ENCODE measurements around the gene TTLL3.

The TTLL3 gene

GRCh38 chr3:9831253-9831652 is 21.2 kb downstream of the TTLL3 start:
- no peak overlapping the region for H3K4me3 ChIP-seq (ENCODE audit: low read depth, low read length)
- TF ChIP-seq MAX (IDR thresholded peaks at IDR 0.05; ENCODE audit: low read depth, low read length) (no peak), CTCF (IDR thresholded peaks at IDR 0.05; ENCODE audit: low read depth, low read length) (no peak)
- no peak for DNase-seq (ENCODE audit: low read depth)

GRCh38 chr3:9833078-9833477 is 23.0 kb downstream of the TTLL3 start:
- DNase-seq (ENCODE audit: low read depth): no peak
- no peak overlapping the region for H3K4me3 ChIP-seq (ENCODE audit: low read depth, low read length)
- TF ChIP-seq MAX (IDR thresholded peaks at IDR 0.05; ENCODE audit: low read depth, low read length): no peak

- no peak for DNase-seq (ENCODE audit: low read depth)
- H3K4me3 ChIP-seq (ENCODE audit: low read depth, low read length): no peak overlapping the region
- TF ChIP-seq MAX (IDR thresholded peaks at IDR 0.05; ENCODE audit: low read depth, low read length): no peak
- no peak for TF ChIP-seq MYC (IDR thresholded peaks at IDR 0.05; ENCODE audit: low read depth, low read length)
- TF ChIP-seq POLR2A (IDR thresholded peaks at IDR 0.05; ENCODE audit: extremely low read depth, insufficient read length): no peak
- TF ChIP-seq CTCF (IDR thresholded peaks at IDR 0.05; ENCODE audit: low read depth, low read length): no peak
Measured at GRCh38 chr3:9834520-9835380, 24.7 kb downstream of the TTLL3 start.

GRCh38 chr3:9837701-9838582 is 27.9 kb downstream of the TTLL3 start:
- DNase-seq (ENCODE audit: low read depth): peak; percentile 69

GRCh38 chr3:9838856-9839255 is 28.8 kb downstream of the TTLL3 start:
- DNase-seq (ENCODE audit: low read depth): no peak
- TF ChIP-seq MYC (IDR thresholded peaks at IDR 0.05; ENCODE audit: low read depth, low read length) (no peak), CTCF (IDR thresholded peaks at IDR 0.05; ENCODE audit: low read depth, low read length) (no peak), POLR2A (IDR thresholded peaks at IDR 0.05; ENCODE audit: extremely low read depth, insufficient read length) (no peak), MAX (IDR thresholded peaks at IDR 0.05; ENCODE audit: low read depth, low read length) (no peak)
- no peak overlapping the region for H3K4me3 ChIP-seq (ENCODE audit: low read depth, low read length)

More at GRCh38 chr3:9837701-9838582, 27.9 kb downstream of the TTLL3 start:
- TF ChIP-seq MAX (IDR thresholded peaks at IDR 0.05; ENCODE audit: low read depth, low read length) (no peak), CTCF (IDR thresholded peaks at IDR 0.05; ENCODE audit: low read depth, low read length) (no peak), POLR2A (IDR thresholded peaks at IDR 0.05; ENCODE audit: extremely low read depth, insufficient read length) (no peak), MYC (IDR thresholded peaks at IDR 0.05; ENCODE audit: low read depth, low read length) (no peak)
- no peak overlapping the region for H3K4me3 ChIP-seq (ENCODE audit: low read depth, low read length)

GRCh38 chr3:9841015-9841414 is 31.0 kb downstream of the TTLL3 start:
- TF ChIP-seq MAX (IDR thresholded peaks at IDR 0.05; ENCODE audit: low read depth, low read length) (no peak), MYC (IDR thresholded peaks at IDR 0.05; ENCODE audit: low read depth, low read length) (no peak), POLR2A (IDR thresholded peaks at IDR 0.05; ENCODE audit: extremely low read depth, insufficient read length) (no peak), CTCF (IDR thresholded peaks at IDR 0.05; ENCODE audit: low read depth, low read length) (no peak)
- no peak for DNase-seq (ENCODE audit: low read depth)
- H3K4me3 ChIP-seq (ENCODE audit: low read depth, low read length): no peak overlapping the region

Measured in NB4 (cell line).